ENCODE measurements around the gene SPTAN1.
A peak's percentile ranks its signal among the peaks of the same experiment; 100 is the strongest.
"Not testable (repeated sequence)": the region's sequence is repeated elsewhere in the genome, so short reads cannot be mapped to it uniquely, and the experiment has no call there.

SPTAN1 gene

GRCh38 chr9:128634111-128634510, 81.7 kb downstream of the SPTAN1 start:
- DNase-seq = no peak

- no peak for DNase-seq
Observed at GRCh38 chr9:128634651-128635262, 82.4 kb downstream of the SPTAN1 start.

GRCh38 chr9:128635266-128636023, 83.1 kb downstream of the SPTAN1 start:
- DNase-seq = no peak

GRCh38 chr9:128636024-128636390, 83.6 kb downstream of the SPTAN1 start:
- DNase-seq = no peak

- no peak for DNase-seq
Observed at GRCh38 chr9:128636556-128637530, 84.5 kb downstream of the SPTAN1 start.

- DNase-seq = no peak
Observed at GRCh38 chr9:128637656-128638055, 85.3 kb downstream of the SPTAN1 start.

GRCh38 chr9:128638580-128638979, 86.2 kb downstream of the SPTAN1 start:
- no peak for DNase-seq

- no peak for DNase-seq
Observed at GRCh38 chr9:128640603-128641002, 88.2 kb downstream of the SPTAN1 start.

GRCh38 chr9:128642675-128643245, 90.4 kb downstream of the SPTAN1 start:
- no peak for DNase-seq

GRCh38 chr9:128643519-128644300, 91.3 kb downstream of the SPTAN1 start:
- DNase-seq = no peak

GRCh38 chr9:128648206-128648605, 95.8 kb downstream of the SPTAN1 start:
- peak; percentile 72 to 80 for DNase-seq

GRCh38 chr9:128651798-128652197, 99.4 kb downstream of the SPTAN1 start:
- DNase-seq = no peak

GRCh38 chr9:128653908-128654307, 101.5 kb downstream of the SPTAN1 start:
- DNase-seq = no peak

GRCh38 chr9:128654481-128654880, 102.1 kb downstream of the SPTAN1 start:
- no peak for DNase-seq

GRCh38 chr9:128656416-128657343, 104.3 kb downstream of the SPTAN1 start, which contains the start of gene DYNC2I2:
DYNC2I2 (minus strand) TSS chr9:128656847; CDS start chr9:128656726, 121 bp downstream.
- DNase-seq = peak; percentile 98

- DNase-seq = peak; percentile 10
Observed at GRCh38 chr9:128657344-128657704, 104.9 kb downstream of the SPTAN1 start.

GRCh38 chr9:128657796-128658195, 105.4 kb downstream of the SPTAN1 start:
- no peak for DNase-seq

- DNase-seq = not testable (repeated sequence)
Observed at GRCh38 chr9:128666481-128666941, 114.1 kb downstream of the SPTAN1 start.

GRCh38 chr9:128669786-128670185, 117.4 kb downstream of the SPTAN1 start:
- DNase-seq = no peak

- no peak for DNase-seq
Observed at GRCh38 chr9:128675382-128675781, 123.0 kb downstream of the SPTAN1 start.

GRCh38 chr9:128677794-128678193, 125.4 kb downstream of the SPTAN1 start:
- no peak for DNase-seq

Data from activated CD4-positive, alpha-beta T cell treated with anti-CD3 and anti-CD28 coated beads, Interleukin-2, amount 50 U/mL, for 48 hours (primary cell).